ENCODE data around the gene PCLO. TPM values are rescaled to one million over a fixed set of nuclear protein-coding genes. Genes with fewer than 3 reads are reported as not detected.

Gene PCLO
- total RNA-seq, 1 experiment from 2014 or later: 4.1 TPM

DNA sequence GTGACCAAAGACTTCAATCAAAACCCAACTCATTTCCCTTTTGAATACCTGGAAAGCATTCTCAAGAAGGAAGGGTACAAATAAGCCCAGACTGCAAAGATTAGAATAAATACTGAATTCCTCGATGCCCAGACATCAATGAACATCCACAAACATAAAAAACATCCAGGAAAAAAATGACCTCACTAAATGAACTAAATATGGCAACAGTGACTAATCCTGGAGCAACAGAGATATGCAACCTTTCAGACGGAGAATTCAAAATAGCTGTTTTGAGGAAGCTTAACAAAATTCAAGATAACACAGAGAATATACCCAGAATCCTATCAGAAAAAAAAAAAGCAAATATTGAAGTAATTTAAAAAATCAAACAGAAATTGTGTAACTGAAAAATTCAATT is 43.2 kb downstream of the PCLO start:
- intact Hi-C loops (cut with micrococcal nuclease; ENCODE audit: unreplicated experiment): no loop called here
- Histone ChIP-seq H3K27me3 (replicated peaks; ENCODE audit: control insufficient read depth, insufficient read depth, low read length) (no peaks in the 10 kb centered on the region), H3K4me1 (no peaks in the 10 kb centered on the region), H3K4me3 (ENCODE audit: low read depth, low read length) (no peak overlapping the region), H3K36me3 (ENCODE audit: control insufficient read depth, insufficient read depth, low read length) (no peaks in the 10 kb centered on the region), H3K9me3 (peaks cover 13% of the 10 kb centered on the region)
- no peak for DNase-seq
- ChIA-PET POLR2A (no interaction called here), CTCF (interaction anchor here (0.6 kb wide), 1 partner anchor 837 kb away, joined by 3 read pairs; no protein-coding TSS in a partner anchor)
- no peaks in the 10 kb centered on the region for H3K27me3 Mint-ChIP-seq (ENCODE audit: insufficient read depth, unreplicated experiment)
- no peaks in the 10 kb centered on the region for H3K36me3 Mint-ChIP-seq (ENCODE audit: insufficient read depth, unreplicated experiment)
- H3K9me3 Mint-ChIP-seq (ENCODE audit: unreplicated experiment): peaks cover 16% of the 10 kb centered on the region
- no peak overlapping the region for H3K27ac Mint-ChIP-seq (ENCODE audit: unreplicated experiment)
- no peak overlapping the region for H3K4me3 Mint-ChIP-seq (ENCODE audit: unreplicated experiment)
- TF ChIP-seq, protein P1, sequence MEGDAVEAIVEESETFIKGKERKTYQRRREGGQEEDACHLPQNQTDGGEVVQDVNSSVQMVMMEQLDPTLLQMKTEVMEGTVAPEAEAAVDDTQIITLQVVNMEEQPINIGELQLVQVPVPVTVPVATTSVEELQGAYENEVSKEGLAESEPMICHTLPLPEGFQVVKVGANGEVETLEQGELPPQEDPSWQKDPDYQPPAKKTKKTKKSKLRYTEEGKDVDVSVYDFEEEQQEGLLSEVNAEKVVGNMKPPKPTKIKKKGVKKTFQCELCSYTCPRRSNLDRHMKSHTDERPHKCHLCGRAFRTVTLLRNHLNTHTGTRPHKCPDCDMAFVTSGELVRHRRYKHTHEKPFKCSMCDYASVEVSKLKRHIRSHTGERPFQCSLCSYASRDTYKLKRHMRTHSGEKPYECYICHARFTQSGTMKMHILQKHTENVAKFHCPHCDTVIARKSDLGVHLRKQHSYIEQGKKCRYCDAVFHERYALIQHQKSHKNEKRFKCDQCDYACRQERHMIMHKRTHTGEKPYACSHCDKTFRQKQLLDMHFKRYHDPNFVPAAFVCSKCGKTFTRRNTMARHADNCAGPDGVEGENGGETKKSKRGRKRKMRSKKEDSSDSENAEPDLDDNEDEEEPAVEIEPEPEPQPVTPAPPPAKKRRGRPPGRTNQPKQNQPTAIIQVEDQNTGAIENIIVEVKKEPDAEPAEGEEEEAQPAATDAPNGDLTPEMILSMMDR (IDR thresholded peaks at IDR 0.05; ENCODE audit: insufficient read depth in 1 of 2, low read depth in 1 of 2, low read length in 1 of 2, severe bottlenecking in 1 of 2, unreplicated experiment in 1 of 2): no peak
- no peaks in the 10 kb centered on the region for H3K4me1 Mint-ChIP-seq (ENCODE audit: low read depth, unreplicated experiment)
- no TSS peak for BruUV-seq (replicated peaks)

DNA sequence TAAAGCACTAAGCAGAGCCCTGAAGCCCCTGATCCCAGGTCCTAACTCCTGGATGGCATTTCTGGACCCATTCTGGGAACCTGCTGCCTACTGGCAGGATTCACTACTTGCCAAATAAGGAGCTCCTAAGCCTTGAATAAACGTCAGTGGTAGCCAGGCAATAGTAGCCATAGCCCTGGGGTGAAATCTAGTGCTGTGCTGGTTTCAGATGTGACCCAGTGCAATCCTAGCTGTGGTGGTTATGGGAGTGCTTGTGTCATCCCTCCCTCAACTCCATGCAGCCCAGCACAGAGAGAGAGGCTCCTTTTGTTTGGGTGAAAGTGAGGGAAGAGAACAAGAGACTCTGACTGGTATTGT is 43.7 kb downstream of the PCLO start:
- Histone ChIP-seq H3K36me3 (ENCODE audit: control insufficient read depth, insufficient read depth, low read length) (no peaks in the 10 kb centered on the region), H3K4me3 (ENCODE audit: low read depth, low read length) (no peak overlapping the region), H3K9me3 (peaks cover 13% of the 10 kb centered on the region), H3K4me1 (no peaks in the 10 kb centered on the region), H3K27me3 (replicated peaks; ENCODE audit: control insufficient read depth, insufficient read depth, low read length) (no peaks in the 10 kb centered on the region)
- no peak for DNase-seq
- no TSS peak for BruUV-seq (replicated peaks)
- H3K27me3 Mint-ChIP-seq (ENCODE audit: insufficient read depth, unreplicated experiment): no peaks in the 10 kb centered on the region
- H3K36me3 Mint-ChIP-seq (ENCODE audit: insufficient read depth, unreplicated experiment): no peaks in the 10 kb centered on the region
- intact Hi-C loops (cut with micrococcal nuclease; ENCODE audit: unreplicated experiment): no loop called here
- no peaks in the 10 kb centered on the region for H3K4me1 Mint-ChIP-seq (ENCODE audit: low read depth, unreplicated experiment)
- no peak overlapping the region for H3K4me3 Mint-ChIP-seq (ENCODE audit: unreplicated experiment)
- no peak overlapping the region for H3K27ac Mint-ChIP-seq (ENCODE audit: unreplicated experiment)
- peaks cover 16% of the 10 kb centered on the region for H3K9me3 Mint-ChIP-seq (ENCODE audit: unreplicated experiment)
- TF ChIP-seq, protein P1 (IDR thresholded peaks at IDR 0.05; ENCODE audit: insufficient read depth in 1 of 2, low read depth in 1 of 2, low read length in 1 of 2, severe bottlenecking in 1 of 2, unreplicated experiment in 1 of 2): no peak
- ChIA-PET POLR2A (no interaction called here), CTCF (interaction anchor here (0.6 kb wide), 1 partner anchor 837 kb away, joined by 3 read pairs; no protein-coding TSS in a partner anchor)

DNA sequence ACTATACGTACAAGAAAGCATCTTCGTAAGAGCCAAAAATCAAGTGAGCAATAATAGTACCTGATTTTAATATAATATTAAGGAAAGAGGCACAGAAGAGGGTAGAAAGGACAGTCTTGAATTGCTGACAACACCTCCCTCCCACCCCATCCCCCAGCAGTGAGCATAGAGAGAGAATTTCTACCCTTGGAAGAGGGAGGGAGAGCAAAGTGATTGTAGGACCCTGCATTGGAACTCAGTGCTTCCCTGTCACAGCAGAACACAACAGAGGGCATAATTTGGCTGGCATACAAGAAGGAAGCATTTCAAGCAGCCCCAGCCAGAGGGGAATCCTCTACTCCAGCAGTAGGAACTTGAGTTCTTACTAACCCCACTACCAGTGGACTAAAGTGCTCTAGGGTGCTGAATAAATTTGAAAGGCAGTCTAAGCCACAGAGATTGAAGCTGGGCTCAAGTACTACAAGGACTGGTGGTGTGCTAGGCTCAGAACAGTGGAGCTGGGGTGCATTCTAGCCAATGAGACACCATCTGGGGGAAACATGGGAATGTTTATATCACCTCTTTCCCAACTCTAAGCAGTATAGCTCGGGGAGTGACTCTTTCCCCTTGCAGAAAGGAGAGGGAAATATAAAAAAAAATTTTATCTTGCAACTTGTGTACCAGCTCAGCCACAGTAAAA is 44.2 kb downstream of the PCLO start:
- Histone ChIP-seq H3K9me3 (peaks cover 13% of the 10 kb centered on the region), H3K36me3 (ENCODE audit: control insufficient read depth, insufficient read depth, low read length) (no peaks in the 10 kb centered on the region), H3K27me3 (replicated peaks; ENCODE audit: control insufficient read depth, insufficient read depth, low read length) (no peaks in the 10 kb centered on the region), H3K4me3 (ENCODE audit: low read depth, low read length) (no peak overlapping the region), H3K4me1 (no peaks in the 10 kb centered on the region)
- Mint-ChIP-seq H3K4me1 (ENCODE audit: low read depth, unreplicated experiment) (no peaks in the 10 kb centered on the region), H3K9me3 (ENCODE audit: unreplicated experiment) (peaks cover 16% of the 10 kb centered on the region), H3K4me3 (ENCODE audit: unreplicated experiment) (no peak overlapping the region), H3K27me3 (ENCODE audit: insufficient read depth, unreplicated experiment) (no peaks in the 10 kb centered on the region), H3K36me3 (ENCODE audit: insufficient read depth, unreplicated experiment) (no peaks in the 10 kb centered on the region), H3K27ac (ENCODE audit: unreplicated experiment) (no peak overlapping the region)
- intact Hi-C loops (cut with micrococcal nuclease; ENCODE audit: unreplicated experiment): no loop called here
- BruUV-seq (replicated peaks): no TSS peak
- TF ChIP-seq, protein P1 (IDR thresholded peaks at IDR 0.05; ENCODE audit: insufficient read depth in 1 of 2, low read depth in 1 of 2, low read length in 1 of 2, severe bottlenecking in 1 of 2, unreplicated experiment in 1 of 2): no peak
- ChIA-PET POLR2A (no interaction called here), CTCF (no interaction called here)
- DNase-seq: no peak

All from Caco-2 (cell line).